ENCODE measurements around the gene COL5A2.

DNA sequence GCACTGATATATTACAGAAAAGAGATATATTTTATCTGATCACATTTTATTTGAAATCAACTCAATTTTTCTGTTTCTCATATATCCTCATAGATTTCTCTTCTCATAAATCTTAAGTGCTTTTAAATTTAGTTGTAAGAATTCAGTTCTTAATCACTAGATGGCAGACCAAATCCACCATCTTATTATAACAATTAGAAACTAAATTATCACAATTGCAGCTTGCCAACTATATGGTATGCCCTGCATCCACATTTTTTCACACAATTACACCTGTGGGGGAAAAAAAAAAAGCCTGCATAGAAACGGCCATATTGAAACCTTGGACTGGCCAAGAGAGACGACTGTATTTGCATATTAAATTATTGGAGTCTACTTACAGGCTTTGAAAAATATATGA lies 64.4 kb downstream of the COL5A2 start:
- TF ChIP-seq, protein P1, sequence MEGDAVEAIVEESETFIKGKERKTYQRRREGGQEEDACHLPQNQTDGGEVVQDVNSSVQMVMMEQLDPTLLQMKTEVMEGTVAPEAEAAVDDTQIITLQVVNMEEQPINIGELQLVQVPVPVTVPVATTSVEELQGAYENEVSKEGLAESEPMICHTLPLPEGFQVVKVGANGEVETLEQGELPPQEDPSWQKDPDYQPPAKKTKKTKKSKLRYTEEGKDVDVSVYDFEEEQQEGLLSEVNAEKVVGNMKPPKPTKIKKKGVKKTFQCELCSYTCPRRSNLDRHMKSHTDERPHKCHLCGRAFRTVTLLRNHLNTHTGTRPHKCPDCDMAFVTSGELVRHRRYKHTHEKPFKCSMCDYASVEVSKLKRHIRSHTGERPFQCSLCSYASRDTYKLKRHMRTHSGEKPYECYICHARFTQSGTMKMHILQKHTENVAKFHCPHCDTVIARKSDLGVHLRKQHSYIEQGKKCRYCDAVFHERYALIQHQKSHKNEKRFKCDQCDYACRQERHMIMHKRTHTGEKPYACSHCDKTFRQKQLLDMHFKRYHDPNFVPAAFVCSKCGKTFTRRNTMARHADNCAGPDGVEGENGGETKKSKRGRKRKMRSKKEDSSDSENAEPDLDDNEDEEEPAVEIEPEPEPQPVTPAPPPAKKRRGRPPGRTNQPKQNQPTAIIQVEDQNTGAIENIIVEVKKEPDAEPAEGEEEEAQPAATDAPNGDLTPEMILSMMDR (conservative IDR thresholded peaks at IDR 0.05 in 1 of 2, IDR thresholded peaks at IDR 0.05 in 1 of 2; ENCODE audit: extremely low read depth in 1 of 2, insufficient read depth in 1 of 2, low read depth in 1 of 2, low read length in 2 of 2), result peak in 1 of 2 donors; percentile 23
- no peak for TF ChIP-seq EZH2 (IDR thresholded peaks at IDR 0.05; ENCODE audit: borderline replicate concordance, low read length)
